ENCODE measurements around the gene TMEM259. TPM values are rescaled to one million over a fixed set of nuclear protein-coding genes. Genes with fewer than 3 reads are reported as not detected.

TMEM259 gene
- total RNA-seq, 1 experiment from 2014 or later: 202 TPM

DNA sequence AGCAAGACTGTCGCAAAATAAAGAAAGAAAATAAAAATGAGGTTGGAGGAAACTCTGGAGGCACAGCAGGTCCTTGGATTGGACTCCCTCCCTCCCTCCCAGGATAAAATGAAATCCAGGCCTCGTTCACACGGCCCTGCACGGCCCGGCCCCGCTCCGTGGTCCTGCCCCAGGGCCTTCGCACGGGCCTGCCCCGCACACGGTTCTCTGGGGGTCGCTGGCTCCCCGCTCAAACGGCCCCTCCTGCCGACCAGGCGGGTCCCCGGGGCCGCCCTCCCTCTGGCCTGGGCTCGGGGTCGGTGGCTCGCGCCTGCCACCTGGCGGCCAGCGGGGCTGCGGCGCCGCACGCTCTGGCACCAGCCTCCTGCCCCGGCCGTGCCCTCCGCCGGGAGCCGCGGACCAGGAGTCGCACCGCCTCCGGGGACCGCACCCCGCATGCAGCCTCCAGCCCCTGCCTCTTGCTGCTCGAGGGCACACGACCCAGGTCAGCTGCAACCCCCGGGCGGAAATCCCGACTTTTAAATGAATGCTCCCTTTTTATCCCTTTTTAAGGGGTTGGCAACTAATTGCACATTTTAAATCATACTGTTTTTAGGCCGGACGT, 38.3 kb downstream of the TMEM259 start:
- Histone ChIP-seq H3K4me1 (ENCODE audit: control insufficient read depth in 1 of 2, insufficient read depth in 2 of 2, low read length in 2 of 2) (peaks cover 22 to 42% of the 10 kb centered on the region in 2 experiments), H3K27me3 (ENCODE audit: insufficient read depth, low read length) (no peaks in the 10 kb centered on the region), H3K79me2 (ENCODE audit: insufficient read depth, low read length) (peaks cover 31% of the 10 kb centered on the region), H4K20me1 (ENCODE audit: insufficient read depth) (no peaks in the 10 kb centered on the region), H3K9me3 (ENCODE audit: control insufficient read depth in 1 of 2, insufficient read depth in 1 of 2, low read depth in 1 of 2, low read length in 2 of 2) (no peaks in the 10 kb centered on the region), H3K9ac (ENCODE audit: low read length) (peak overlapping the region; percentile 58), H3K4me3 (replicated peaks in 1 of 2; ENCODE audit: low read depth in 1 of 2, low read length in 2 of 2) (peak overlapping the region; percentile 20 to 45), H2AFZ (ENCODE audit: low read depth, low read length, poor library complexity, severe bottlenecking) (no peak overlapping the region), H3K9me2 (ENCODE audit: insufficient read depth) (no peaks in the 10 kb centered on the region), H3K4me2 (ENCODE audit: low read length) (peak overlapping the region; percentile 81), H3K27ac (ENCODE audit: low read depth, low read length) (peak overlapping the region; percentile 88), H3K36me3 (ENCODE audit: control insufficient read depth in 1 of 2, insufficient read depth in 2 of 2, low read length in 2 of 2) (peaks cover 6 to 18% of the 10 kb centered on the region in 2 experiments)
- ChIA-PET CTCF (interaction anchor here (1.4 to 2.0 kb wide), 2 partner anchors 60 to 126 kb away, joined by 9 to 12 read pairs; no protein-coding TSS in a partner anchor), POLR2A (interaction anchor here (1.9 kb wide), 1 partner anchor 60 kb away, joined by 4 read pairs; no protein-coding TSS in a partner anchor), RAD21 (ENCODE audit: low non-redundant PET in 1 of 2, low total read pairs in 2 of 2, uncharacterized antibody in 2 of 2, unreplicated experiment in 2 of 2) (interaction anchor here (1.2 to 1.5 kb wide), 2 partner anchors 59 to 60 kb away, joined by 5 to 8 read pairs; no protein-coding TSS in a partner anchor)
- TF ChIP-seq, protein P1, sequence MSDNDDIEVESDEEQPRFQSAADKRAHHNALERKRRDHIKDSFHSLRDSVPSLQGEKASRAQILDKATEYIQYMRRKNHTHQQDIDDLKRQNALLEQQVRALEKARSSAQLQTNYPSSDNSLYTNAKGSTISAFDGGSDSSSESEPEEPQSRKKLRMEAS (IDR thresholded peaks at IDR 0.05): peak; percentile 57
- TF ChIP-seq ZFX (IDR thresholded peaks at IDR 0.05) (peak; percentile 36; the same call in 1 of the 2 replicates), RAD21 (IDR thresholded peaks at IDR 0.05; ENCODE audit: low read depth) (peak; percentile 93)
- TF ChIP-seq, protein P2, sequence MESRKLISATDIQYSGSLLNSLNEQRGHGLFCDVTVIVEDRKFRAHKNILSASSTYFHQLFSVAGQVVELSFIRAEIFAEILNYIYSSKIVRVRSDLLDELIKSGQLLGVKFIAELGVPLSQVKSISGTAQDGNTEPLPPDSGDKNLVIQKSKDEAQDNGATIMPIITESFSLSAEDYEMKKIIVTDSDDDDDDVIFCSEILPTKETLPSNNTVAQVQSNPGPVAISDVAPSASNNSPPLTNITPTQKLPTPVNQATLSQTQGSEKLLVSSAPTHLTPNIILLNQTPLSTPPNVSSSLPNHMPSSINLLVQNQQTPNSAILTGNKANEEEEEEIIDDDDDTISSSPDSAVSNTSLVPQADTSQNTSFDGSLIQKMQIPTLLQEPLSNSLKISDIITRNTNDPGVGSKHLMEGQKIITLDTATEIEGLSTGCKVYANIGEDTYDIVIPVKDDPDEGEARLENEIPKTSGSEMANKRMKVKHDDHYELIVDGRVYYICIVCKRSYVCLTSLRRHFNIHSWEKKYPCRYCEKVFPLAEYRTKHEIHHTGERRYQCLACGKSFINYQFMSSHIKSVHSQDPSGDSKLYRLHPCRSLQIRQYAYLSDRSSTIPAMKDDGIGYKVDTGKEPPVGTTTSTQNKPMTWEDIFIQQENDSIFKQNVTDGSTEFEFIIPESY (IDR thresholded peaks at IDR 0.05; ENCODE audit: extremely low read depth, insufficient replicate concordance, low read length): no peak
- TF ChIP-seq, protein P3, sequence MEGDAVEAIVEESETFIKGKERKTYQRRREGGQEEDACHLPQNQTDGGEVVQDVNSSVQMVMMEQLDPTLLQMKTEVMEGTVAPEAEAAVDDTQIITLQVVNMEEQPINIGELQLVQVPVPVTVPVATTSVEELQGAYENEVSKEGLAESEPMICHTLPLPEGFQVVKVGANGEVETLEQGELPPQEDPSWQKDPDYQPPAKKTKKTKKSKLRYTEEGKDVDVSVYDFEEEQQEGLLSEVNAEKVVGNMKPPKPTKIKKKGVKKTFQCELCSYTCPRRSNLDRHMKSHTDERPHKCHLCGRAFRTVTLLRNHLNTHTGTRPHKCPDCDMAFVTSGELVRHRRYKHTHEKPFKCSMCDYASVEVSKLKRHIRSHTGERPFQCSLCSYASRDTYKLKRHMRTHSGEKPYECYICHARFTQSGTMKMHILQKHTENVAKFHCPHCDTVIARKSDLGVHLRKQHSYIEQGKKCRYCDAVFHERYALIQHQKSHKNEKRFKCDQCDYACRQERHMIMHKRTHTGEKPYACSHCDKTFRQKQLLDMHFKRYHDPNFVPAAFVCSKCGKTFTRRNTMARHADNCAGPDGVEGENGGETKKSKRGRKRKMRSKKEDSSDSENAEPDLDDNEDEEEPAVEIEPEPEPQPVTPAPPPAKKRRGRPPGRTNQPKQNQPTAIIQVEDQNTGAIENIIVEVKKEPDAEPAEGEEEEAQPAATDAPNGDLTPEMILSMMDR (IDR thresholded peaks at IDR 0.05 in 2 of 3, conservative IDR thresholded peaks at IDR 0.05 in 1 of 3; ENCODE audit: borderline replicate concordance in 1 of 3, insufficient read depth in 1 of 3, low read depth in 2 of 3, low read length in 2 of 3): peak; percentile 75 to 86 (median 84)
- intact Hi-C loops (cut with micrococcal nuclease): loop anchor here (1.0 to 2.0 kb wide), 3 partner anchors 57 to 212 kb away; no protein-coding TSS in a partner anchor
- no TSS peak for BruUV-seq (replicated peaks)
- ATAC-seq: peak; percentile 86
- no peak for DNase-seq (ENCODE audit: low read depth, low spot score)

Measured in HCT116 (cell line).